Measurements from ENCODE around the gene NR2E3.

GRCh38 chr15:71800835-71801745 lies 9.3 kb upstream of the NR2E3 start:
- TF ChIP-seq CTCF (IDR thresholded peaks at IDR 0.05; ENCODE audit: insufficient read depth, low read depth, low read length) (peak; percentile 97), EZH2 (IDR thresholded peaks at IDR 0.05; ENCODE audit: insufficient read depth, low read length) (no peak)

All from astrocyte (in vitro differentiated cells and primary cell).